DMS 273 (cell line): ENCODE data around the gene C10orf120.

Experiments
- DNase-seq: peaks from one replicate; lab custom pipeline; 2025; ENCODE audit not compliant: unreplicated experiment; lab: John Stamatoyannopoulos, UW

The C10orf120 gene

GRCh38 chr10:122699796-122700455 lies at the start of gene C10orf120:
Gene C10orf120 (minus strand): TSS chr10:122699846. CDS start chr10:122699790, 56 bp downstream.
- no peak for DNase-seq

GRCh38 chr10:122748496-122748895 lies 48.9 kb upstream of the C10orf120 start:
- no peak for DNase-seq

GRCh38 chr10:122746408-122746807 lies 46.8 kb upstream of the C10orf120 start:
- DNase-seq, result no peak

GRCh38 chr10:122744257-122744656 lies 44.6 kb upstream of the C10orf120 start:
- no peak for DNase-seq

GRCh38 chr10:122740640-122741039 lies 41.0 kb upstream of the C10orf120 start:
- peak; percentile 26 for DNase-seq

GRCh38 chr10:122738031-122738430 lies 38.4 kb upstream of the C10orf120 start:
- no peak for DNase-seq

GRCh38 chr10:122733931-122734665 lies 34.5 kb upstream of the C10orf120 start:
- peak; percentile 71 for DNase-seq

GRCh38 chr10:122733443-122733842 lies 33.8 kb upstream of the C10orf120 start:
- peak; percentile 57 for DNase-seq

GRCh38 chr10:122730238-122730637 lies 30.6 kb upstream of the C10orf120 start:
- no peak for DNase-seq

- DNase-seq, result peak; percentile 44
Observed at GRCh38 chr10:122729126-122729525, 29.5 kb upstream of the C10orf120 start.

- no peak for DNase-seq
Observed at GRCh38 chr10:122727426-122727825, 27.8 kb upstream of the C10orf120 start.

- peak; percentile 3 for DNase-seq
Observed at GRCh38 chr10:122725768-122726167, 26.1 kb upstream of the C10orf120 start.

GRCh38 chr10:122725006-122725405 lies 25.4 kb upstream of the C10orf120 start:
- no peak for DNase-seq

GRCh38 chr10:122721111-122721510 lies 21.5 kb upstream of the C10orf120 start:
- DNase-seq, result no peak

- DNase-seq, result no peak
Observed at GRCh38 chr10:122716025-122716424, 16.4 kb upstream of the C10orf120 start.

GRCh38 chr10:122715576-122715975 lies 15.9 kb upstream of the C10orf120 start:
- DNase-seq, result no peak

GRCh38 chr10:122713091-122713885 lies 13.6 kb upstream of the C10orf120 start:
- DNase-seq, result no peak

GRCh38 chr10:122710576-122710975 lies 10.9 kb upstream of the C10orf120 start:
- no peak for DNase-seq

- DNase-seq, result no peak
Observed at GRCh38 chr10:122709971-122710370, 10.3 kb upstream of the C10orf120 start.

GRCh38 chr10:122707535-122707934 lies 7.9 kb upstream of the C10orf120 start:
- no peak for DNase-seq

GRCh38 chr10:122706947-122707346 lies 7.3 kb upstream of the C10orf120 start:
- DNase-seq, result no peak

- DNase-seq, result no peak
Observed at GRCh38 chr10:122706467-122706866, 6.8 kb upstream of the C10orf120 start.
